Measurements from ENCODE around the gene USP48.

The USP48 gene

GRCh38 chr1:21652937-21653743 is 129.8 kb downstream of the USP48 start:
- no peak for TF ChIP-seq POLR2A (IDR thresholded peaks at IDR 0.05; ENCODE audit: low read depth, low read length)
- DNase-seq (ENCODE audit: insufficient read length, low spot score) (no peak), FAIRE-seq (no peak)

DNA sequence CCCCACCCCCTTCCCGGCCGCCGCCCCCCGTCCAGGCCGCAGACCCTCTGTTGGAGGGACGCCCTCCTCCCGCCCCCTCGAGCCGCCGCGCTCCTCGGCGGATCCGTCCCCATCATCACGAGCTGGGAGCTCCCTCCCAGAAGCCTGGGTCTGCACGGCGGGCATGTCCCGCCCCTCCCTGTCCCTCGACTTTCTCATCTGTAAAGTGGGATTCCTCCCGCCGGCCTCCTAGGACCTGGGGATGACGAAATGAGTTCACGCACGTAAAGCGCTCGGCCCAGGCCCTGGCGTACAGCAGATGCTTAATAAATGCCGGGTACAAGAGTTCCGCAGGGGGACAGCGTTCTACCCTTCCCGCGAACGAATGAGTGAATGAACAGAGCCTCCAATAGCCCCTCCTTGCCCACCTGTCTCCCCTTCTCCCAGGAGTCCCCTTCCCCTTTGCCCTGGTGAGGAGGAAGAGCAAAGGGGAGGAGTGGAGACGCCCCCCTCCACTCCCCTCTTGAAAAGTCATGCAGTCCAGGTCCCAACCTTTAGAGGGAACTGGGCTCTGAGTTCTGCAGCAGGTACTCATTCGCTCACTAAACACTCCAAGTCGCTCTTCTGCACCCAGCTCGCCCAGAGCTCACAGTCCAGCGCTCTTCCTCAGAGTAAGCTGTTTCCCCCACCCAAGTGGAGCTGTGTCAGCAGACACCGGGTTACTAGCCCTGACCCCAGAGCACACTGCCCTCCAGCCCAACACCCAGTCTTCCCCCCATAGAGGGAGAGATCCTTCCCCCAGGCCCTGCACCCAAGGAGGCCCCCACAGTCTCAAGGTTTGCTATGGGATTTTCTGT is 130.6 kb downstream of the USP48 start:
- no peak for TF ChIP-seq POLR2A (IDR thresholded peaks at IDR 0.05; ENCODE audit: low read depth, low read length)
- no peak for FAIRE-seq
- DNase-seq (ENCODE audit: insufficient read length, low spot score) = no peak

GRCh38 chr1:21651214-21652042 is 131.5 kb downstream of the USP48 start:
- TF ChIP-seq POLR2A (IDR thresholded peaks at IDR 0.05; ENCODE audit: low read depth, low read length) = no peak
- no peak for DNase-seq (ENCODE audit: insufficient read length, low spot score)
- FAIRE-seq = no peak

GRCh38 chr1:21650400-21650799 is 132.5 kb downstream of the USP48 start:
- no peak for TF ChIP-seq POLR2A (IDR thresholded peaks at IDR 0.05; ENCODE audit: low read depth, low read length)
- FAIRE-seq (no peak), DNase-seq (ENCODE audit: insufficient read length, low spot score) (no peak)

DNA sequence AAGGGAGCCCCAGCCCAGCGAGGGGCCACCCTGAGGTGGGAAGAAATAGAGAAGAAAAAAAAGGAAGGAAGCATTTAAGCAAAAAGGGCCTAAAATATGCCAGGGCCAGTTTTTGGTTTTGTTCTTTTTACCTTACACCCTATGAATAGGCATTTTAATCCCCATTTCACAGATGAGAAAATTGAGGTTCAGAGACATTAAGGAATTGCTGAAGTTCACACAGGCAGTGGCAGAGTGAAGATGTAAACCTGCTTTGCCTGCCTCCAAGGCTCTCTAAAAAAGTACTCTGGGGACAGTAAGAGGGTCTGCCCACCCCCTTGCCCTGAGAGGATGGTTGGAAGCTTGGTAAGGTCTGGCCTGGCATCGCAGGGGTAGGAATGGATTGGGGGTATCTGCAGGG is 133.6 kb downstream of the USP48 start:
- FAIRE-seq = no peak
- TF ChIP-seq POLR2A (IDR thresholded peaks at IDR 0.05; ENCODE audit: low read depth, low read length) = no peak

GRCh38 chr1:21648791-21649190 is 134.2 kb downstream of the USP48 start:
- FAIRE-seq = no peak
- no peak for TF ChIP-seq POLR2A (IDR thresholded peaks at IDR 0.05; ENCODE audit: low read depth, low read length)
- DNase-seq (ENCODE audit: insufficient read length, low spot score) = no peak

More for the DNA sequence above, 133.6 kb downstream of the USP48 start:
- no peak for DNase-seq (ENCODE audit: insufficient read length, low spot score)

GRCh38 chr1:21648352-21648730 is 134.6 kb downstream of the USP48 start:
- no peak for FAIRE-seq
- no peak for TF ChIP-seq POLR2A (IDR thresholded peaks at IDR 0.05; ENCODE audit: low read depth, low read length)
- DNase-seq (ENCODE audit: insufficient read length, low spot score) = no peak

- peak; percentile 74 for DNase-seq (ENCODE audit: insufficient read length, low spot score)
- FAIRE-seq = no peak
- TF ChIP-seq POLR2A (IDR thresholded peaks at IDR 0.05; ENCODE audit: low read depth, low read length) = no peak
Observed at GRCh38 chr1:21647431-21648351, 135.3 kb downstream of the USP48 start.

GRCh38 chr1:21645550-21645949 is 137.4 kb downstream of the USP48 start:
- FAIRE-seq (no peak), DNase-seq (ENCODE audit: insufficient read length, low spot score) (no peak)
- TF ChIP-seq POLR2A (IDR thresholded peaks at IDR 0.05; ENCODE audit: low read depth, low read length) = no peak

GRCh38 chr1:21644906-21645305 is 138.0 kb downstream of the USP48 start:
- FAIRE-seq = no peak
- TF ChIP-seq POLR2A (IDR thresholded peaks at IDR 0.05; ENCODE audit: low read depth, low read length) = no peak
- no peak for DNase-seq (ENCODE audit: insufficient read length, low spot score)

DNA sequence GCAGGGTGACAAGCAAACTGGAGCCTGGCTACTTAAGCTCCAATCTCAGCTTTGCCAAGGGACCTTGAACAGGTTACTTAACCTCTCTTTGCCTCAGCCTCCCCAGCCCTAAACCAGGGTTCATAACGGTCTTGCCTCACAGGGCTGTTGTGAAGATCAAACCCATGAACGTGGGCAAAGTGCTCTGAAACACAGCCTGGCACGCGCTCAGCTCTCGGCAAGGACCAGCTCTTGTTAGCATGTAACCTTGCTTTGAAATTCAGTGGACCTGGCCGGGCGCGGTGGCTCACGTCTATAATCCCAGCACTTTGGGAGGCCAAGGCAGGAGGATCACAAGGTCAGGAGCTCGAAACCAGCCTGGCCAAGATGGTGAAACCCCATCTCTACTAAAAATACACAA is 138.6 kb downstream of the USP48 start:
- TF ChIP-seq POLR2A (IDR thresholded peaks at IDR 0.05; ENCODE audit: low read depth, low read length) = no peak
- no peak for FAIRE-seq
- no peak for DNase-seq (ENCODE audit: insufficient read length, low spot score)

DNA sequence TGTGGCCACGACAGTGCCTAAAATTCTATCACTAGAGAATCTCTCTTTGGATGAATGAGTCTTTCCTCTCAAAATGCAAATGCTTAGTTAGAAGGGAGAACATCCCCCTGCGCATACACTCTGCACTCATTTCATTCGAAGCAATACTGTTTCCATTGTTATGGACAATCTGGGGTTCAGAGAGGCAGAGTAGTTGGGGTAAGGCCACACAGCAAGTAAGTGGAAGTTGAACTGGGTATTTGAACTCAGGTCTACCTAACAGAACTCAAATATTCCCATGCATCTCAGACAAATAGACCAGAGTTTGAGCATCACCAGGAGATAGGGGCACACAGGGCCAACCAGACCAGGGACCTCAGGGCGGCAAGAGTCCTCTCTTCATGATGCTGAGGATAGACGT is 139.3 kb downstream of the USP48 start:
- TF ChIP-seq POLR2A (IDR thresholded peaks at IDR 0.05; ENCODE audit: low read depth, low read length) = no peak
- FAIRE-seq = no peak
- no peak for DNase-seq (ENCODE audit: insufficient read length, low spot score)

All from H54 (cell line).